ENCODE data around the gene ITGAE.
"Not testable (repeated sequence)": the region's sequence is repeated elsewhere in the genome, so short reads cannot be mapped to it uniquely, and the experiment has no call there.

The ITGAE gene

DNA sequence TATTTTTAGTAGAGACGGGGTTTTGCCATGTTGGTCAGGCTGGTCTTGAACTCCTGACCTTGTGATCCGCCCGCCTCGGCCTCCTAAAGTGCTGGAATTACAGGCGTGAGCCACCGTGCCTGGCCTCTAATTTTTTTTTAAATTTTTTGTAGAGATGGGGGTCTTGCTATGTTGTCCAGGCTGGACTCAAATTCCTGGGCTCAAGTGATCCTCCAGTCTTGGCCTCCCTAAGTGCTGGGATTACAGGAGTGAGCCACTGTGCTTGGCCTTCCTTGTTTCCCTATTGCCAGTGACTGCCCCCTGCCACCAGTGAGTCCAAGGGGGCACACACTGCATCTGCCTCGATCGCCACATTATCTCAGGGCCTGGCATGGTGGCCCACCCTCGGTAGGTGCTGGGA lies 6.8 kb downstream of the ITGAE start:
- not testable (repeated sequence) for DNase-seq

DNA sequence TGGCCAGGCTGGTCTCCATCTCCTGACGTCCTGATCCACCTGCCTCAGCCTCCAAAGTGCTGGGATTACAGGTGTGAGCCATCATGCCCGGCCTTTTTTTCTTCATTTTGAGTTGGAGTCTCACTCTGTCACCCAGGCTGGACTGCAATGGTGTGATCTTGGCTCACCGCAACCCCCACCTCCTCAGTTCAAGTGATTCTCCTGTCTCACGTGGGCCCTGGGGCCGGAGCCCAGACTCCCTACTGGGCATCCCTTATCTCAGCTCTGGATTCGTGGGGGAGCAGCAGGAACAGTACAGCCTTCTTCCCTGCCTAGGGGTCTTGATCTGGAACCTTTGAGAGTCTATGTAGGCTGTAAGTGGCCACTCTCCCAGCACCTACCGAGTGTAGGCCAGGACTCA lies 7.7 kb downstream of the ITGAE start:
- DNase-seq: not testable (repeated sequence)

- DNase-seq: no peak
Observed at GRCh38 chr17:3792481-3792880, 8.5 kb downstream of the ITGAE start.

DNA sequence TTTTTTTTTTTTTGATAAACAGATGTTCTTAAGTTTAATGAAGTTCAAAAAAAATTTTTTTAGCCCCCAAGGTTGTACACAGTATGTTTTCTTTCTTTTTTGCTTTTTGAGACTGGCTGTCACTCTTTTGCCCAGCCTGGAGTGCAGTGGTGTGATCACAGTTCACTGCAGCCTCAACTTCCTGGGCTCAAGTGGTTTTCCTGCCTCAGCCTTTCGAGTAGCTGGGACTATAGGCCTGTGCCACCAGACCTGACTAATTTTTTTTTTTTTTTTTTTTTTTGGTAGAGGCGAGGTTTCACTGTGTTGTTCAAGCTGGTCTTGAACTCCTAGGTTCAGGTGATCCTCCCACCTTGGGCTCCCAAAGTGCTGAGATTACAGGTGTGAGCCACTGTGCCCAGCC lies 12.8 kb downstream of the ITGAE start:
- no peak for DNase-seq

- DNase-seq: not testable (repeated sequence)
Observed at GRCh38 chr17:3785323-3785722, 15.7 kb downstream of the ITGAE start.

- no peak for DNase-seq
Observed at GRCh38 chr17:3782751-3783150, 18.2 kb downstream of the ITGAE start.

DNA sequence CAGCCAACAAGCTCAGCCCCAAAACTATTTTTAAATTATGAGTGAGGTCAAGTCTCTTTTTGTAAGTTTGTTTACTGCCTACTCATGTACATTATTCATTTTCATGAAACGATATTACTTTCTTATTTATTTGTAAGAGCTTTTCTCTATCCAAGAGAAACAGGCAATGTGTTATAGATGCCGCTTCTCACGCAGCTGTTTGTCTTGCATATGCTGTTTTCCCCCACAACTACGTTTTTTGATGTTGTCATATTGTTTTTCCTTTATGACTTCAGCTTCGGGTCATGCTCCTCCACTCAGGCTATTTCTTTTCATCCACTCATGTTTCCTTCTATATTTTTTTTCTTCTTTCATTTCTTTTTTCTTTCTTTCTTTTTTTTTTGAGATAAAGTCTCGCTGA lies 20.0 kb downstream of the ITGAE start:
- no peak for DNase-seq

DNA sequence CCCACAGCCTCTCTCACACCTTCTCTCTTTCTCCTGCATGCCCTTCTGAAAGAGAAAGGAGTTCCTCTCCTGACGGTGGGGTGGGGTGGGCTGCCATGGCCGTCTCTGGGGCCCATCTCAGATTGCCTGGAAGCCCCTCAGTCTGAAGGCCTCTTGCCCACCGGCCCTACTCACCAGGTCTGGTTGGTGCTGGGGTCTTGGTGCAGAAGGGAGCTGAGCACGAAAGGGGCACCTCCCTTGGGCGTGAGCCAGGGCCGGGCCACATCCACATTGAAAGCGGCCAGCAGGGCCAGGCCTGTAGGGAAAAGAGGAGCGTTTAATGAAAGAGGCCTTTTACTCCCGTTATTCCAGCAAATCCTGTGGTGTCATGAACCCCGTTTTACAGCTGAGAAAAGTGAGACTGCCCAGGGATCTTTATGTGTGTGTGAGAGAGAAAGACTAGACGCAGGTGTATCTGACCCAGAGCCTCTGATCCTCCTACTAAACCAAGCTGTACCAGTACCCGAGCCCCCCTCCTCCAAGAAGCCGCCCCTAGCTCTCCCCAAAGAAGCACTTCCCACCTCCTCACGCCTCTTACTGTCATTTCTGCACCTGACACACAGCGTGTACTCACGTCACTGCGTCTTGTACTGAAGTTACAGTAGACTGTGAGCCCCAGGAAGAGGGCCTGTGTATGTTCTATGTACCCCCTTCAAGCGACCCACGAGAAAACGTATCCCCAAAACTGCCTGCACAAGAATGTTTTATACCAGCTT lies 23.4 kb downstream of the ITGAE start:
- no peak for DNase-seq

- DNase-seq: no peak
Observed at GRCh38 chr17:3773966-3774365, 27.0 kb downstream of the ITGAE start.

DNA sequence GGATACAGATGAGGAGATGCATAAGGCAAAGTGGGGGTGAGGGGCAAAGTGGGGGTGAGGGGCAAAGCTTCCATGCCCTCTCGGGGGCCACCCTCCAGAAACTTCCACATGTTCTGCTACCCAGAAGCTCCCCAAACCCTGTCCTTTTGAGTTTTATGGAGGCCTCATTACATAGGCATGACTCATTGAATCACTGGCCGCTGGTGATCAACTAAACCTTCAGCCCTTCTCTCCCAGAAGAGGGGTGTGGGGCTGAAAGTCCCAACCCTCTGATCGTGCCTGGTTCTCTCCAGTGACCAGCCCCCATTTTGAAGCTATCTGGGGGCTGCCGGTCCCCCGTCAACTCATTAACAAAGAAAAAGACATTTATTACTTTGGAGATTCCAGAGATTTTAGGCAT lies 27.5 kb downstream of the ITGAE start:
- DNase-seq: no peak

DNA sequence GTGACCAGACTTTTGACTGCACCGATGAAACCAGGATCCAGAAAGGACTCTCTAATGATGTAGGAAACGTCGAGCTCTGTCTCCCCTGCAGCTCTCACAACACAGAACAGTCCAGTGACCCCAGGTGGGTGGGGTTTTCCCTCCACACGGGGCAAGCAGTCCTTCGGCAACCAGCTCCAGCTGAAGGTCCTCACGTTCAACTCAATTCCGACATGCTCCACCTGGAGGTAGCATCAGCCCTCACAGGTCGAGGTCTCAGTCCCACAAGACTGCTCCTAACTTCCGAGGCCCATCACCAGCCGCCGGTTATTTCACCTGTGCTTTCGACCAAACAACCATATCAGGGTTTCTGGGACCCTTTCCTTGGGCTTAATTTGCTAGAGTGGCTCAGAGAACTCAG lies 28.2 kb downstream of the ITGAE start:
- DNase-seq: no peak

GRCh38 chr17:3771140-3771539 lies 29.8 kb downstream of the ITGAE start:
- no peak for DNase-seq

- DNase-seq: peak; percentile 83
Observed at GRCh38 chr17:3770466-3770865, 30.5 kb downstream of the ITGAE start.

- no peak for DNase-seq
Observed at GRCh38 chr17:3768769-3769168, 32.2 kb downstream of the ITGAE start.

DNA sequence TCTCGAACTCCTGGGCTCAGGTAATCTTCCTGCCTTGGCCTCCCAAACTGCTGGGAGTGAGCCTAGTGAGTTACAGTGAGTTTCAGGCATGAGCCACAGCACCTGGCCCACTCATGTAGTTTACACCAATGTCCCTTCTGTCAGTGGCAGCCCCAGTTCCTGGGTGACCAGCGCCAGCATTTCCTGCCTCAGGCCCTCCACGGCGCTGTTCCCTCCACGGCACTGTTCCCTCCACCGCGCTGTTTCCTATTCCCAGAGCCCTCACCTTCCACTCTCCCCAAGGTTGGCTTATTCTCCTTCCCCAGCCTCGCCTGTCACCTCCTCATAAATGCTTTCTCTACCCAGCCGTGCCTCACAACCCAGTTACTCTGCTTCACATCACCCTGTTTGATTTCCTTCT lies 32.6 kb downstream of the ITGAE start:
- DNase-seq: no peak

- DNase-seq: no peak
Observed at GRCh38 chr17:3766779-3767178, 34.2 kb downstream of the ITGAE start.

GRCh38 chr17:3765981-3766380 lies 35.0 kb downstream of the ITGAE start:
- DNase-seq: no peak

DNA sequence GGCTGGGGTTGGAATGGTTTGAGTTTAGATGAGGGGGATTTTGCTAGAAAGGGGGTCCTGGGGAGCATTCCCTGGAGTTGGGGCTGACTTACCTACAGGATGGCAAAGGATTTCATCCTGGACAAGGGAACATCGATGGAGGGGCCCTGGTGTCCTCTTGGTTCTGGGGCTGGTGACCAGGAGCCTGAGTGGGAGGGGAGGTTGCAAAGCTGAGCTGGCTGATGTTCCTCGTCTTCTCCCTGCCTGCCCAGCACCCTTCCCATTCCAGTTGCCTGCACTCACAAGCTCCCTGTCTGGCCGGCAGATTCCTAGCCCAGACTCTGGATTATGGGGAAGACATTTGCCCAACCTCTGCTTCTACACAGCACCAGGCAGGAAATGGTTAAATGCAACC lies 37.2 kb downstream of the ITGAE start:
- DNase-seq: no peak

- DNase-seq: no peak
Observed at GRCh38 chr17:3762922-3763776, 37.8 kb downstream of the ITGAE start.

DNA sequence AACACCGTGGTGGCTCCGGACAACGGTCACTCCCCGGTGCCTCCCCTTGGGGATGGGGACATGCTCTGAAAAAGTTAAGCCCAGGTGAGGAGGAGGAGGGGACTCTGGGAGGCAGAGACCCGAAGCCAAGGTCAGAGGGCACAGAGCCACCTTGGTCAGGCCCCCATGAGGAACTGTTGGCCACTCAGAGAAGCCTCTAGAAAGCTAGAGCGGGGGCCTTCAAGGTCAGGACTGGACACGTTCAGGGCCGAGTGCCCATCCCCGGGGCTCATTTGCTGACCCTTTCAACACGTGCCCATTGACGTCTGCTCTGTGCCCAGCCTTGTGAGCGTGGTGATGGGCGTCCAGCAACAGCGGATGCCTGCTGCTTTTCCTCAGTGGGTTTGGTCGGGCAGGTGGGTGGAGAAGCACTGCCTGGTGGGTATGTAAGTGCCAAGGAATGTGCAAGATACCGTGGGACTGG lies 39.0 kb downstream of the ITGAE start:
- no peak for DNase-seq

DNA sequence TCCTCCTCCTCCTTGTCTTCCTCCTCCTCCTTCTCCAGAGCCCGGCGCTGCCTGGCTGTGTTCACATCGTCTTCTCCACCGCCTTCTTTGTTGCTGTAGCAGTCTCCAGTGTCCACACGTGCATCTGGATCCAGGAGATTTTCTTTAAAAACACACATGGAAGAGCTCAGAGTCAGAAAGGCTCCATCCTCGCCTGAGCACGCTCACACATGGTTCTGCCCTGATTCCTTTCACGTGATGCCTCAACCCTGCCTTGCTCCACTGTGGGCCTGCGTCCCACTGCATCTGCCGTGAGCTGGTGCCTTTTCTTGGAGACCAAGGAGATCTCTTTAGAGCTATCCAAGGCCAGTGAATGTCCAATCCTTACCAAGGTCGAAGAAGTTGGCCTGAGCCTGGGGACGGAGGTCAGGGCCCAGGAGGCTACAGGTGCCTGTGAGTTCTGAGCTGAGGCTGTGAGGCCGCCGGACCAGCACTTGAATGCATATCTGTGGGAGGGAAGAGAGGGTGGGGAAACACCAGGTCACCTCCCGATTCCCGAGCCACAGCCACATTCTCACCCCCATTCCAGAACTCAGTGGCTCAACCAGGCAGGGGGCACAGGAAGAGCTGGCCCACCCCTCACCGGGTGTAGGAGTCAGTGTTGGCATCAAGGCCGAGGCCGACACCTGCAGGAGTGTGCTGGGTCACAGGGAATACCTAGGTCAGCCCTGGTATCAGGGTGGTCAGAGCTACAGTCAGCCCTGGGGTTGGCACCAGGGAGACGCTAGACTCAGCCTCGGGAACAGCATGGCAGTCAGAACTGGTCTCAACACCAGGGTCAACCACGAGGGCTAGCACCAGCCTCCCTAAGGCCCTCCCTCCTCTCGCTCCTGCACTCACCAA lies 39.7 kb downstream of the ITGAE start:
- DNase-seq: no peak

GRCh38 chr17:3759597-3760216 lies 41.3 kb downstream of the ITGAE start:
- DNase-seq: no peak
